IMR-90 (cell line): ENCODE data around the gene ST6GALNAC2. TPM values are rescaled to one million over a fixed set of nuclear protein-coding genes. Genes with fewer than 3 reads are reported as not detected.

ENCODE experiments used
- ATAC-seq: fragments of 200-7000 bp; cut with Tn5 transposase; 2 replicates; pipeline ENCODE4 v1.9.1; 2020; ENCODE audit warnings: low read depth, mild to moderate bottlenecking, moderate library complexity
- BruUV-seq: library from RNA; stranded (reverse); fragments of 400-500 nt; replicated peaks from 2 replicates; lab custom pipeline; 2021; lab: Mats Ljungman, UMichigan
- CTCF ChIA-PET: fragments of 300-600 bp; formaldehyde crosslinking; extraction: SDS; loops from one replicate; lab custom pipeline; 2021; ENCODE audit warnings: antibody characterized with exemption; lab: Yijun Ruan, JAX
- POLR2A ChIA-PET: fragments of 300-600 bp; sonication (Branson Sonifier 250); formaldehyde crosslinking; loops from one replicate; lab custom pipeline; 2022; ENCODE audit warnings: antibody characterized with exemption; ENCODE audit not compliant: unreplicated experiment; lab: Charles Lee
- DNase-seq: peaks from one replicate; pipeline ENCODE4 v3.0.0; 2013
- H2AFZ ChIP-seq: replicated peaks from 2 replicates; pipeline ENCODE3; 2013; ENCODE audit warnings: low read length, mild to moderate bottlenecking; ENCODE audit not compliant: poor library complexity
- H2AK5ac ChIP-seq: 2 replicates; pipeline ENCODE4 v1.6.1; 2013; ENCODE audit warnings: low read depth, low read length, inconsistent platforms
- H2AK9ac ChIP-seq: replicated peaks from 2 replicates; pipeline ENCODE3; 2013; ENCODE audit warnings: mild to moderate bottlenecking, low read depth, low read length, moderate library complexity; ENCODE audit not compliant: poor library complexity
- H2BK120ac ChIP-seq: 2 replicates; pipeline ENCODE4 v1.6.1; 2013; ENCODE audit warnings: low read depth, low read length, inconsistent platforms
- H2BK15ac ChIP-seq: 3 replicates; pipeline ENCODE4 v1.6.1; 2013; ENCODE audit warnings: low read depth, low read length, inconsistent platforms
- H2BK20ac ChIP-seq: 2 replicates; pipeline ENCODE4 v1.6.1; 2013; ENCODE audit warnings: low read depth, mild to moderate bottlenecking, inconsistent platforms, low read length, moderate library complexity
- H2BK5ac ChIP-seq: 2 replicates; pipeline ENCODE4 v1.6.1; 2013; ENCODE audit warnings: mild to moderate bottlenecking, low read depth, low read length, inconsistent platforms; ENCODE audit not compliant: poor library complexity, severe bottlenecking
- H3K14ac ChIP-seq: replicated peaks from 2 replicates; pipeline ENCODE4 v1.6.1; 2013; ENCODE audit warnings: low read depth, low read length, inconsistent platforms
- H3K18ac ChIP-seq: 2 replicates; pipeline ENCODE4 v1.6.1; 2013; ENCODE audit warnings: low read depth, low read length, control low read depth
- H3K23ac ChIP-seq: 2 replicates; pipeline ENCODE4 v1.6.1; 2013; ENCODE audit warnings: low read depth, low read length, inconsistent platforms
- H3K27ac ChIP-seq: 2 replicates; pipeline ENCODE4 v1.5.1; 2013; ENCODE audit warnings: mild to moderate bottlenecking, control low read depth, low read length; ENCODE audit not compliant: insufficient read depth
- H3K27me3 ChIP-seq: 2 replicates; pipeline ENCODE4 v1.6.1; 2013; ENCODE audit warnings: low read length; ENCODE audit not compliant: control insufficient read depth, insufficient read depth
- H3K36me3 ChIP-seq: 2 replicates; pipeline ENCODE4 v1.6.1; 2013; ENCODE audit warnings: low read length, mixed read lengths; ENCODE audit not compliant: control insufficient read depth, insufficient read depth
- H3K4ac ChIP-seq: 2 replicates; pipeline ENCODE4 v1.6.1; 2013; ENCODE audit warnings: low read depth, low read length, inconsistent platforms
- H3K4me1 ChIP-seq: 2 replicates; pipeline ENCODE4 v1.6.1; 2013; ENCODE audit warnings: low read length, mixed read lengths; ENCODE audit not compliant: control insufficient read depth, insufficient read depth
- H3K4me2 ChIP-seq: 2 replicates; pipeline ENCODE4 v1.6.1; 2013; ENCODE audit warnings: low read depth, mild to moderate bottlenecking, control low read depth, low read length, moderate library complexity
- H3K4me3 ChIP-seq: 2 replicates; pipeline ENCODE4 v1.5.1; 2013; ENCODE audit warnings: low read depth, mild to moderate bottlenecking, control low read depth, low read length, moderate library complexity; ENCODE audit not compliant: insufficient read depth
- H3K56ac ChIP-seq: 2 replicates; pipeline ENCODE4 v1.6.1; 2013; ENCODE audit warnings: low read length, inconsistent platforms; ENCODE audit not compliant: insufficient read depth; ENCODE audit errors: extremely low read depth
- H3K79me1 ChIP-seq, 2 experiments: 2 replicates each; pipeline ENCODE4 v1.6.1; 2013; ENCODE audit warnings: low read length in 2 of 2, inconsistent platforms in 1 of 2, low read depth in 1 of 2
- H3K9ac ChIP-seq: 2 replicates; pipeline ENCODE4 v1.6.1; 2013; ENCODE audit warnings: low read depth, low read length, control low read depth
- H3K9me1 ChIP-seq: 2 replicates; pipeline ENCODE4 v1.6.1; 2013; ENCODE audit warnings: low read length, inconsistent platforms; ENCODE audit not compliant: insufficient read depth
- H3K9me3 ChIP-seq: 2 replicates; pipeline ENCODE4 v1.6.1; 2013; ENCODE audit warnings: low read length; ENCODE audit not compliant: control insufficient read depth, insufficient read depth
- H4K20me1 ChIP-seq: 2 replicates; pipeline ENCODE4 v1.6.1; 2013; ENCODE audit warnings: low read length, inconsistent platforms; ENCODE audit not compliant: insufficient read depth
- H4K5ac ChIP-seq: 2 replicates; pipeline ENCODE4 v1.6.1; 2013; ENCODE audit warnings: mild to moderate bottlenecking, low read depth, low read length, control low read depth
- H4K8ac ChIP-seq, 2 experiments: 2 replicates each; pipeline ENCODE4 v1.6.1; 2013; ENCODE audit warnings: low read depth in 2 of 2, low read length in 2 of 2, control low read depth in 1 of 2, inconsistent platforms in 1 of 2
- H4K91ac ChIP-seq: 2 replicates; pipeline ENCODE4 v1.6.1; 2013; ENCODE audit warnings: low read depth, low read length, inconsistent platforms; ENCODE audit not compliant: insufficient read depth
- BHLHE40 ChIP-seq: fragments of 150-350 bp; IDR thresholded peaks from 2 replicates; pipeline ENCODE4 v1.6.1; 2016; ENCODE audit warnings: mild to moderate bottlenecking, low read depth, low read length
- CEBPB ChIP-seq: IDR thresholded peaks from 2 replicates; pipeline ENCODE4 v1.6.1; 2012; ENCODE audit warnings: low read depth, low read length, improper control_type of control experiment
- CHD1 ChIP-seq: IDR thresholded peaks from 2 replicates; pipeline ENCODE4 v1.6.1; 2012; ENCODE audit warnings: low read depth, low read length, improper control_type of control experiment
- FOS ChIP-seq: fragments of 150-350 bp; IDR thresholded peaks from 2 replicates; pipeline ENCODE4 v1.6.1; 2016; ENCODE audit warnings: low read depth, low read length
- MAZ ChIP-seq: IDR thresholded peaks from 2 replicates; pipeline ENCODE4 v1.6.1; 2012; ENCODE audit warnings: low read depth, mild to moderate bottlenecking, low read length, improper control_type of control experiment, moderate library complexity, borderline replicate concordance
- MXI1 ChIP-seq: IDR thresholded peaks from 2 replicates; pipeline ENCODE4 v1.6.1; 2012; ENCODE audit warnings: low read depth, mild to moderate bottlenecking, low read length, moderate library complexity, borderline replicate concordance
- NFE2L2 ChIP-seq: fragments of 150-350 bp; IDR thresholded peaks from 2 replicates; pipeline ENCODE4 v1.6.1; 2016; ENCODE audit warnings: low read depth, mild to moderate bottlenecking, low read length
- POLR2A ChIP-seq: IDR thresholded peaks from 2 replicates; pipeline ENCODE4 v1.6.1; 2012; ENCODE audit warnings: mild to moderate bottlenecking, low read depth, low read length
- RAD21 ChIP-seq: IDR thresholded peaks from 2 replicates; pipeline ENCODE4 v1.6.1; 2012; ENCODE audit warnings: low read length, improper control_type of control experiment
- RCOR1 ChIP-seq: IDR thresholded peaks from 2 replicates; pipeline ENCODE4 v1.6.1; 2012; ENCODE audit warnings: mild to moderate bottlenecking, low read length, improper control_type of control experiment; ENCODE audit not compliant: insufficient replicate concordance
- RFX5 ChIP-seq: IDR thresholded peaks from 2 replicates; pipeline ENCODE4 v1.8.0; 2012; ENCODE audit warnings: low read depth, mild to moderate bottlenecking, low read length, moderate library complexity
- SMC3 ChIP-seq: fragments of 150-350 bp; IDR thresholded peaks from 2 replicates; pipeline ENCODE4 v1.6.1; 2016; ENCODE audit warnings: low read depth, mild to moderate bottlenecking, antibody characterized with exemption, low read length, moderate library complexity
- WGBS, 2 experiments: methylation state at CpG; one replicate each; pipeline versions ENCODE4 v1.1.5 to v1.1.7; 2013; ENCODE audit warnings: missing lambda C conversion rate in 2 of 2; ENCODE audit not compliant: insufficient read length in 1 of 2; ENCODE audit errors: extremely low coverage in 2 of 2; 5-methylcytosine and 5-hydroxymethylcytosine counted together
- dilution Hi-C: fragments of 300-500 bp; cut with HindIII; formaldehyde crosslinking; loops from one replicate; pipeline ENCODE4 v1.14.3; 2018; ENCODE audit warnings: low sequenced_read_pairs; ENCODE audit not compliant: unreplicated experiment
- in situ Hi-C: fragments of 300-500 bp; cut with MboI; formaldehyde crosslinking; loops from 3 replicates; pipeline ENCODE4 v1.14.3; 2019; ENCODE audit warnings: low sequenced_read_pairs, inconsistent platforms, mixed read lengths
- intact Hi-C: fragments of 100-400 bp; cut with micrococcal nuclease; formaldehyde crosslinking; loops from 2 replicates; pipeline ENCODE4 v1.10.0; 2022
- polyA plus RNA-seq, 3 experiments: library from polyadenylated mRNA; depleted of rRNA; stranded (reverse); fragments of >200 nt; gene quantifications; 2 replicates each; pipeline ENCODE4 v1.2.3, GENCODE V29; 2012; ENCODE audit warnings: low replicate concordance in 1 of 3
- total RNA-seq: library from RNA; depleted of rRNA; stranded (reverse); fragments of >200 nt; gene quantifications from 2 replicates; pipeline ENCODE4 v1.2.3, GENCODE V29; 2012
- TF ChIP-seq, protein P1 (sequence below): conservative IDR thresholded peaks from 2 replicates; pipeline ENCODE4 v1.5.1; 2012; ENCODE audit warnings: mild to moderate bottlenecking, low read depth, low read length, improper control_type of control experiment
- TF ChIP-seq, protein P2 (sequence below): fragments of 150-350 bp; IDR thresholded peaks from 2 replicates; pipeline ENCODE4 v1.6.1; 2016; ENCODE audit warnings: low read depth, mild to moderate bottlenecking, low read length, moderate library complexity, borderline replicate concordance
- TF ChIP-seq, protein P3 (sequence below): fragments of 150-350 bp; IDR thresholded peaks from 2 replicates; pipeline ENCODE4 v1.6.1; 2017; ENCODE audit warnings: mild to moderate bottlenecking, antibody characterized with exemption, low read length, low read depth

ST6GALNAC2 gene
- total and polyA plus RNA-seq, 2 of the 4 experiments (the other 2 are of a cell fraction) = 0.10 TPM; not detected in 1

DNA sequence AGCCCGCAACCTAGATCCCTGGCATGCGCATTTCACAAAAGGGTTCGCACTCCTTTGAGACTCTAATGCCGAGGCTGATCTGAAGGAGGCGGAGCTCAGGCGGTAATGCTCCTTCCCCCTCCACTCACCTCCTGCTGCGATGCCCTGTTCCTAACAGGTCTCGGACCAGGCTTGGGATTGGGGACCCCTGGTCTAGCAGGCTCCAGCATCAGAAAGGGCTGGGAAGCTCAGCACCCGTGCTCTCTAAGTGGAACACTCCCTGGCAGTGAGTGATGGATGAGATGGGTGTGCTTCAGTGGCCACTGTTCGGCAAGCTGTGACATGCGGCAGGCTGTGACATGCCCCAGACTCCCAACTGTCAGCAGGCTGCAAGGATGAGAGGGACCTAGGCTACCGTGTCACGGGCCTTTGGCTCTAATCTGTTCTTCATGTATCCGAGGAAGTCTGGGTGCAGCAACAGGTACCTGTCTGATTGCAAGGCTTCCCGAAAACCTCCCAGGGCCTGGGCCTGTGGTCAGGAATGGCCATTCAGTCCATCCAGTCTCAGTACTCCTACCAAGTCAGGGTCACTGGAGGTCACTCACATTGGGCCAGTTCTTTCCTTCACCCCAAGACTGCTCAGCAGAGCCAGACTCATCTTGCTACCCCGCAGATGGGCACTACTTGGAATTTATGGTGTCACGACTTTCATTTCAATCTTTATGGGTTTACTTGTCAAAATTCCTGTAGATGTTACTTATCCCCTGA, 1.3 kb upstream of the ST6GALNAC2 start:
- Histone ChIP-seq H4K91ac (no peak overlapping the region), H3K4me3 (no peak overlapping the region), H3K9ac (no peak overlapping the region), H3K27me3 (peaks cover 31% of the 10 kb centered on the region), H3K4me2 (no peak overlapping the region), H2BK15ac (no peak overlapping the region), H3K27ac (no peak overlapping the region), H2BK5ac (no peak overlapping the region), H2AFZ (peak overlapping the region; percentile 72), H3K56ac (no peak overlapping the region), H3K23ac (no peak overlapping the region), H3K9me3 (0 out of 2 replicates have a peak, but pooled peaks cover 2% of the 10 kb centered on the region), H3K18ac (no peak overlapping the region), H4K8ac (no peak overlapping the region), H3K79me1 (no peaks in the 10 kb centered on the region), H3K4me1 (no peaks in the 10 kb centered on the region; the same call in 1 of the 2 replicates), H3K36me3 (no peaks in the 10 kb centered on the region), H2AK9ac (no peak overlapping the region), H2AK5ac (no peak overlapping the region), H3K14ac (no peak overlapping the region), H2BK120ac (no peak overlapping the region), H3K9me1 (no peaks in the 10 kb centered on the region; the same call in 1 of the 2 replicates), H4K20me1 (no peaks in the 10 kb centered on the region), H4K5ac (no peak overlapping the region), H2BK20ac (no peak overlapping the region), H3K4ac (no peak overlapping the region)
- ChIA-PET POLR2A (interaction anchor here (0.7 kb wide), 1 partner anchor 19 kb away, joined by 3 read pairs; no protein-coding TSS in a partner anchor), CTCF (no interaction called here)
- no TSS peak for BruUV-seq
- in situ Hi-C loops (no loop called here), intact Hi-C loops (no loop called here), dilution Hi-C loops (no loop called here)
- ATAC-seq = no peak
- DNase-seq = no peak
- whole genome bisulfite sequencing, 2 experiments = 39% methylated on average over 3 of the region's 17 CpGs; no CpG with 5 or more reads in 1 of the 2 experiments
- TF ChIP-seq SMC3 = no peak
- no peak for TF ChIP-seq FOS
- no peak for TF ChIP-seq CEBPB
- no peak for TF ChIP-seq CHD1
- TF ChIP-seq, protein P1, sequence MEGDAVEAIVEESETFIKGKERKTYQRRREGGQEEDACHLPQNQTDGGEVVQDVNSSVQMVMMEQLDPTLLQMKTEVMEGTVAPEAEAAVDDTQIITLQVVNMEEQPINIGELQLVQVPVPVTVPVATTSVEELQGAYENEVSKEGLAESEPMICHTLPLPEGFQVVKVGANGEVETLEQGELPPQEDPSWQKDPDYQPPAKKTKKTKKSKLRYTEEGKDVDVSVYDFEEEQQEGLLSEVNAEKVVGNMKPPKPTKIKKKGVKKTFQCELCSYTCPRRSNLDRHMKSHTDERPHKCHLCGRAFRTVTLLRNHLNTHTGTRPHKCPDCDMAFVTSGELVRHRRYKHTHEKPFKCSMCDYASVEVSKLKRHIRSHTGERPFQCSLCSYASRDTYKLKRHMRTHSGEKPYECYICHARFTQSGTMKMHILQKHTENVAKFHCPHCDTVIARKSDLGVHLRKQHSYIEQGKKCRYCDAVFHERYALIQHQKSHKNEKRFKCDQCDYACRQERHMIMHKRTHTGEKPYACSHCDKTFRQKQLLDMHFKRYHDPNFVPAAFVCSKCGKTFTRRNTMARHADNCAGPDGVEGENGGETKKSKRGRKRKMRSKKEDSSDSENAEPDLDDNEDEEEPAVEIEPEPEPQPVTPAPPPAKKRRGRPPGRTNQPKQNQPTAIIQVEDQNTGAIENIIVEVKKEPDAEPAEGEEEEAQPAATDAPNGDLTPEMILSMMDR = no peak
- no peak for TF ChIP-seq MXI1
- TF ChIP-seq BHLHE40 = no peak
- no peak for TF ChIP-seq MAZ
- TF ChIP-seq NFE2L2 = no peak
- no peak for TF ChIP-seq RFX5
- TF ChIP-seq RCOR1 = no peak
- TF ChIP-seq, protein P2, sequence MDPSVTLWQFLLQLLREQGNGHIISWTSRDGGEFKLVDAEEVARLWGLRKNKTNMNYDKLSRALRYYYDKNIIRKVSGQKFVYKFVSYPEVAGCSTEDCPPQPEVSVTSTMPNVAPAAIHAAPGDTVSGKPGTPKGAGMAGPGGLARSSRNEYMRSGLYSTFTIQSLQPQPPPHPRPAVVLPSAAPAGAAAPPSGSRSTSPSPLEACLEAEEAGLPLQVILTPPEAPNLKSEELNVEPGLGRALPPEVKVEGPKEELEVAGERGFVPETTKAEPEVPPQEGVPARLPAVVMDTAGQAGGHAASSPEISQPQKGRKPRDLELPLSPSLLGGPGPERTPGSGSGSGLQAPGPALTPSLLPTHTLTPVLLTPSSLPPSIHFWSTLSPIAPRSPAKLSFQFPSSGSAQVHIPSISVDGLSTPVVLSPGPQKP = no peak
- no peak for TF ChIP-seq RAD21
- TF ChIP-seq POLR2A = no peak
- TF ChIP-seq, protein P3, sequence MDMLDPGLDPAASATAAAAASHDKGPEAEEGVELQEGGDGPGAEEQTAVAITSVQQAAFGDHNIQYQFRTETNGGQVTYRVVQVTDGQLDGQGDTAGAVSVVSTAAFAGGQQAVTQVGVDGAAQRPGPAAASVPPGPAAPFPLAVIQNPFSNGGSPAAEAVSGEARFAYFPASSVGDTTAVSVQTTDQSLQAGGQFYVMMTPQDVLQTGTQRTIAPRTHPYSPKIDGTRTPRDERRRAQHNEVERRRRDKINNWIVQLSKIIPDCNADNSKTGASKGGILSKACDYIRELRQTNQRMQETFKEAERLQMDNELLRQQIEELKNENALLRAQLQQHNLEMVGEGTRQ = no peak
